Stimulated activated CD4-positive, alpha-beta T cell treated with anti-CD3 and anti-CD28 coated beads, Interleukin-4, amount 100 ng/mL, for 48 hours (primary cell): ENCODE results near the gene RTN4R.
"Not testable (repeated sequence)": the region's sequence is repeated elsewhere in the genome, so short reads cannot be mapped to it uniquely, and the experiment has no call there.

ENCODE experiments used
- DNase-seq, 2 donors: peaks; one replicate each; pipeline ENCODE4 v3.0.0-alpha.2; 2020; ENCODE audit warnings: low read depth in 2 of 2

Gene RTN4R

DNA sequence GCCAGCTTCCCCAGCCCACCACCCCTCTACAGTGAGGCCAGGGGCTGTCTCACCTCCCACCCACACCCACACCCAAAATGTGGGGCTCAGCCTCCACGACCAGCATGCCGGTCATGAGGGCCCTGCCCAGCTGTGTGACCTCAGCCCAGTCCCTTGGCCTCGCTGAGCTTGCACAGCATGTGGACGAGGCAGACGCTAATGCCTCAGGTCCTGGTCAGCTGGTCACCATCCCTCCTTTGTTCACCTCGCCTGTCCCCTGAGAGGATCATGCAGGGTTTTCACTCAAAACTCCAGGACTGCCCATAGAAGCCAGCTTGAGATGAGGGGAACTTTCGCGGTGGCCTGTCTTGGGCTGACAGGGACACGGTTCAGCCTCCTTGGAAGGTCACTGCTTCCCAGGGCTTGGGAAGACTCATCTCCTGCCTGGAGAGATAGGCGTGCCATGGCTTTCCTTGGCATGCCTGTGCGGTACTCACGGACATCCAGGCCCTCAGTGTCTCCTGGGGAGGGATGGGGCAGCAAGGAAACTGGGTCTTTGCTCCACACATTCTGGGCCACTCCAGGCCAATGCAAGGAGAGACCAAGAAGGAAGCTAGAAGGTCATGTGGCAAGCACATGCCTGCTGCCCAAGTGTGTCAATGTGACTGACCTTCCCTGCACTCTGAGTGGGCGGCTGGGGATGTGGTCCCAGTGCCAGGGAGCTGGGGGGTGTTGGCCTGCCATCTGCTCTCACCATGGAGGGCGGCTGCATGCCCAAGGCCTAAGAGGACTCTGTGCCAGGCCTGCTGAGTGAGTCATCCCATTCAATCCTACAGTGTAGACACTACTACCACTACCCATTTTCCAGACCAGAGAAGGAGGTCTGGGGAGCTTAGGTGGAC is 3.2 kb upstream of the RTN4R start:
- DNase-seq, result no peak

- not testable (repeated sequence) for DNase-seq
Observed at GRCh38 chr22:20270190-20271113, 2.3 kb upstream of the RTN4R start.

- DNase-seq, result not testable (repeated sequence)
Observed at GRCh38 chr22:20269673-20270072, 1.6 kb upstream of the RTN4R start.

DNA sequence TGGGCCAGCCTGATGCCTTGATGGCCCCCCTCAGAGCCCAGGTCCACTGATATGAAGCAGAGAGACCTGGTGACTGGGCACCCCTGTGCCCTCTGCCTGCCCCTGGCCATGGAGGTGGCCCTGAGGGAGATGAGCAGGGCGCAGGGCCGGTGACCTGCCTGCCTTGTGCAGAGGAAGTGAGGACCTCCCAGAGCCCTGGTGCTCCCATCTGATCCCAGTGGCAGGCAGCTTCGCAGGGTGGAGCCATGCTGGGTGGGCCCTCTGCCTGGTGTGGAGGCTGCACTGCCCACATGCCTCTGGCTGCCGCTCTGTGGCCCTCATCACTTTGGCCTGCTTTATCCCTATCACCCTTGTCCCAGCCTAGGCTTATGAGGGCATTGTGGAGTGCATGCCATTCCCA is 1.1 kb upstream of the RTN4R start:
- DNase-seq, result not testable (repeated sequence)

GRCh38 chr22:20267441-20268278 is 458 bp downstream of the RTN4R start:
- DNase-seq, result no peak

DNA sequence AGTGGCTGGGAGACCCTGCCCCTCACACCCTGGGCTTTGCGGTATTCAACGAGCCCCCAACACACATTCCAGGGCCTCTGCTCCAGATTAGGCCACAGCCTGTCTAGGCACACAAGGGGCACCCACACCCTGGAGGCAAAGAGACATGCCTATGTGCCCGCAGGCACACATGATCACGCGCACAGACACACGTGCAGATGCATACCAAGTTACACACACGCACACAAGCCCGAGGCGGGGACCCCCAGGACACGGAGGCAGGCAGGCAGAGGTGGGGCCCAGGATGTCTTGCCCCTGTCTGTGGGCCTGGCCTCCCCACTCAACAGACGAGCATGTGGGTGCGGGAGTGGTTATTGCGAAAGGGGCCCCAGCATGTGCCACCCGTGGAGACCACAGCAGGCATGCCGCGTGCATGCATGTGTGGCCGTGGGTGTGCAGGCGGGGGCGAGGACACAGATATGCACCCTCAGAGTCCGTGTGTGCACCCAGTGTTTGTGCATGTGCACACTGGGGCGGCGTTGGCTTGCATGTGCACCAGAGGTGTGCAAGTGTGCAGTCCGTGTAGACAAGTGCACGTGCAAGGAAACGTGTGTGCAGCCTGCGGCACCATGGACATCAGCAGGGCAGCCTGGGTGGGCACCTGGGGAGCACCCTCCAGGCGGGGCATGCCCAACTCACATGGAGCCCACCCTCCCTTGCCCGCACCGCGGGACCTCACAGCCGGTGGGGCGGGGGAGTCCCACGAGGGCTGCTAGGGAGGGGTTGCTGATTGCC is 1.3 kb downstream of the RTN4R start:
- DNase-seq, result not testable (repeated sequence)

DNA sequence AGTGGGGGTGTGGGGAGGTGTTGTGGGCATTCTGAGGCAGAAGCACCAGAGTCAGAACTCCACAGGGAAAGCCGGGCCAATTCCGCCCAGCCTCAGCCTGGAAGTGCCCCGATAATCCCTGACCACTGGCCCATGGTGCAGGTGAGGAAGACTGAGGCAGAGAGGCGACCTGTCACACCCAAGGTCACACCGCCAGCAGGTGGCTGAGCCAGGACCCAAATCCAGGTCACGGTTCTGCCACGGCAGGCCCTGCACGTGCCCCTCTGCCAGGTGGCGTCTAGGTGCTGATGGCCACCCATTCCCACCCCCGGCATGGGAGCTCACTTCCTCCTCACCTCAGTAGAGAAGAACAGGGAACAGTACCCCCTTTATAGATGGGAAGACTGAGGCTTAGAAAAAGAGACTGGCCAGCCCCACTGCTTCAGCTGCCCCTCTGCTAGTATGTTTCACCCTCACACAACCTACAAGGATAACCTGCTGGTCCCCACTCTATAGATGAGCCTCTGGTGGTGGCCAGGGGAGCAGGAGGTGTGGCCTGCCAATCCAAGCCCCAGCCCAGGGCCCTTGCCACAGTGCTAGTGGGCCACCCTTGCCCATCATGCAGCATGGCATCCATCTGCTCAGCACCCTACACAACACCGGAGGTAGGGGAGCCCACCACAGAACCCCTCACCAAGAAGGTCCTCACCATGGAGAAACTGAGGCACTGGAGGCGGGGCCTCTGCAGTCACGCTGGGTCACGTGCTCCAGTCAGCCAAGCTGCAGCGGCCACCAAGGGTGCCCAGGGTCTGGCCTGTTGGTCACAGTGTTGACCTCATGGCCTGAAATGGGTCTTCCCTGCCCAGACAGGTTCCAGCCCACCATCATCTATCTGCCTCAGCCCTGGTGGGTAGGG is 2.1 kb downstream of the RTN4R start:
- not testable (repeated sequence) for DNase-seq

GRCh38 chr22:20264614-20265452 is 3.3 kb downstream of the RTN4R start:
- no peak for DNase-seq

GRCh38 chr22:20263404-20264281 is 4.5 kb downstream of the RTN4R start:
- DNase-seq, result not testable (repeated sequence)

GRCh38 chr22:20262582-20263147 is 5.5 kb downstream of the RTN4R start:
- no peak for DNase-seq

GRCh38 chr22:20261848-20262581 is 6.1 kb downstream of the RTN4R start:
- no peak for DNase-seq

GRCh38 chr22:20260071-20260765 is 7.9 kb downstream of the RTN4R start:
- DNase-seq, result no peak

DNA sequence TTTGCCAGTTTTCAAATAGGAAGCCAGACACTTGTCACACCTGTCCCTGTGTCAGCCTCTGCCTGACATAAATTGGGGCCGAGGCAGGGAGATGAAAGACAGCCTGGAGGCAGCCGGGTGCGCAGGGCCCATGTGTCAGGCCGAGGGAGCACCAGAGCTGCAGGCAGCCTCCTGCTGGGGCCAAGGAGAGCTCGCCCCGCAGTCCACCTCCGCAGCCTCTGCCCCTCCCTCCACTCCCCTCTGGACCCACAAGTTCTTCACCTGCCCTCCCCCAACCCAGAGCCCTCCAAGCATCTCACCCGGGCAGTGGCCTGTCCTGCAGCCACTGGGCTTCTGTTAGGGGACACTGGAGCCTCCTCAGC is 8.8 kb downstream of the RTN4R start:
- DNase-seq, result no peak

DNA sequence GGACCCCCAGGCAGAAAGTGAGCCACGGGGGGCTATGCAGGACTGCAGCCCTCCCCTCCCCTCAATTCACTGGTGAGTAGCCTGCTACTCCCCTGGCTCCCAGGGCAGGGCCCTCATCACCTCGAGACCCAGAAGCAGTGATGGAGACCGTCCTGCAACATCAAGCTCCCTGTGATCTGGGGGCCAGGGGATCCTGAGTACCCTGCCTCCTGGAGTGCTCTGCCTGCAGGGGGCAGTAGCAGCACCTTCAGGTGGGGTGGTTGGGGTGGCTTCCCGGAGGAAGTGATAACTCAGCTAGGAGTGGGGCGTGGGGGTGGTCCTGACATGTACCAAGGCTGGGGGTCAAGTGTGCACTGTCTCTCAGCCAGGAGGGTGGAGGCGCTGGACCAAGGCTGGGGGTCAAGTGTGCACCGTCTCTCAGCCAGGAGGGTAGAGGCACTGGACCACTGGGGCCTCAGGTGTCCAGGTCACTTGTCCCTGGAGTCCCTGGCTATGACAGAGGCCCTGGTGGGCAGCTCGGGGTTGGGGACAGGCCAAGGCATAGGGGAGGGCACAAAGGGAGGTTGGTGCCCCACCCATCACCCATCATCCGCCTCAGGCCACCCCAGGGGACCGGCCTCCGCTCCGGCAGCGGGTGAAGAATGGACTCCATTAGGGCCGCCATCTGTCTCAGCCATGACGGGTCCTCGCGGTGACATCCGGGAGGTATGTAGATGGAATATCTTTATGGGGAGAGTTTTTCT is 9.4 kb downstream of the RTN4R start:
- no peak for DNase-seq

- DNase-seq, result no peak
Observed at GRCh38 chr22:20258021-20258299, 10.2 kb downstream of the RTN4R start.
